ENCODE results near the gene NAT8L.

Gene NAT8L

GRCh38 chr4:2104556-2105345, 45.6 kb downstream of the NAT8L start:
- Histone ChIP-seq H3K9me3 (ENCODE audit: control insufficient read depth, low read length) (peaks cover 17% of the 10 kb centered on the region), H3K4me3 (ENCODE audit: low read length) (no peak overlapping the region), H3K9ac (ENCODE audit: low read length) (no peak overlapping the region), H3K36me3 (ENCODE audit: control insufficient read depth, insufficient read depth, low read length, severe bottlenecking) (no peaks in the 10 kb centered on the region), H3K27me3 (replicated peaks; ENCODE audit: control insufficient read depth, insufficient read depth, low read length) (no peaks in the 10 kb centered on the region), H3K4me1 (ENCODE audit: control insufficient read depth, insufficient read depth, low read length) (peaks cover 11% of the 10 kb centered on the region)
- DNase-seq (ENCODE audit: low read depth): no peak

- Histone ChIP-seq H3K4me3 (ENCODE audit: low read length) (no peak overlapping the region), H3K9me3 (ENCODE audit: control insufficient read depth, low read length) (peaks cover 17% of the 10 kb centered on the region), H3K9ac (ENCODE audit: low read length) (no peak overlapping the region), H3K27me3 (replicated peaks; ENCODE audit: control insufficient read depth, insufficient read depth, low read length) (no peaks in the 10 kb centered on the region), H3K36me3 (ENCODE audit: control insufficient read depth, insufficient read depth, low read length, severe bottlenecking) (no peaks in the 10 kb centered on the region), H3K4me1 (ENCODE audit: control insufficient read depth, insufficient read depth, low read length) (peaks cover 11% of the 10 kb centered on the region)
- DNase-seq (ENCODE audit: low read depth): no peak
Observed at GRCh38 chr4:2105559-2105958, 46.4 kb downstream of the NAT8L start.

- Histone ChIP-seq H3K4me3 (ENCODE audit: low read length) (no peak overlapping the region), H3K4me1 (ENCODE audit: control insufficient read depth, insufficient read depth, low read length) (no peaks in the 10 kb centered on the region), H3K27me3 (replicated peaks; ENCODE audit: control insufficient read depth, insufficient read depth, low read length) (no peaks in the 10 kb centered on the region), H3K9me3 (ENCODE audit: control insufficient read depth, low read length) (no peaks in the 10 kb centered on the region), H3K36me3 (ENCODE audit: control insufficient read depth, insufficient read depth, low read length, severe bottlenecking) (peaks cover 3% of the 10 kb centered on the region), H3K9ac (ENCODE audit: low read length) (no peak overlapping the region)
- DNase-seq (ENCODE audit: low read depth): no peak
Observed at GRCh38 chr4:2116687-2117400, 57.7 kb downstream of the NAT8L start.
